Hepatocyte (in vitro differentiated cells): ENCODE results near the gene COL5A1. TPM values are rescaled to one million over a fixed set of nuclear protein-coding genes. Genes with fewer than 3 reads are reported as not detected.
A peak's percentile ranks its signal among the peaks of the same experiment; 100 is the strongest.

Experiments
- DNase-seq: peaks from one replicate; pipeline ENCODE4 v3.0.0-alpha.2; 2016; ENCODE audit warnings: low spot score
- H2AFZ ChIP-seq: fragments of 200-600 bp; sonication (generic); 2 replicates; pipeline ENCODE4 v1.6.0; 2016; ENCODE audit warnings: antibody characterized with exemption, mild to moderate bottlenecking
- H3K27ac ChIP-seq: fragments of 200-600 bp; sonication (generic); 2 replicates; pipeline ENCODE4 v1.5.1; 2016; ENCODE audit warnings: mild to moderate bottlenecking
- H3K27me3 ChIP-seq: fragments of 200-600 bp; sonication (generic); 2 replicates; pipeline ENCODE4 v1.6.1; 2016
- H3K36me3 ChIP-seq: fragments of 200-600 bp; sonication (generic); replicated peaks from 2 replicates; pipeline ENCODE4 v1.5.1; 2016; ENCODE audit warnings: low read depth; ENCODE audit not compliant: insufficient read depth
- H3K4me1 ChIP-seq: fragments of 200-600 bp; sonication (generic); 2 replicates; pipeline ENCODE4 v1.5.1; 2016; ENCODE audit warnings: mild to moderate bottlenecking, moderate library complexity; ENCODE audit not compliant: insufficient read depth
- H3K4me2 ChIP-seq: fragments of 200-600 bp; sonication (generic); 2 replicates; pipeline ENCODE4 v1.6.0; 2016
- H3K4me3 ChIP-seq: fragments of 200-600 bp; sonication (generic); 2 replicates; pipeline ENCODE4 v1.5.1; 2016; ENCODE audit warnings: mild to moderate bottlenecking
- H3K79me2 ChIP-seq: fragments of 200-600 bp; sonication (generic); 2 replicates; pipeline ENCODE4 v1.6.0; 2017; ENCODE audit warnings: mild to moderate bottlenecking
- H3K9me2 ChIP-seq: fragments of 200-600 bp; sonication (generic); replicated peaks from 2 replicates; pipeline ENCODE4 v1.6.0; 2017; ENCODE audit warnings: mild to moderate bottlenecking; ENCODE audit not compliant: insufficient read depth
- H3K9me3 ChIP-seq: fragments of 200-600 bp; sonication (generic); 2 replicates; pipeline ENCODE4 v1.5.1; 2016; ENCODE audit warnings: low read depth, mild to moderate bottlenecking
- H4K20me1 ChIP-seq: fragments of 200-600 bp; sonication (generic); 2 replicates; pipeline ENCODE4 v1.6.0; 2016; ENCODE audit warnings: mild to moderate bottlenecking; ENCODE audit not compliant: insufficient read depth, poor library complexity, severe bottlenecking
- EZH2 ChIP-seq: fragments of 200-600 bp; sonication (generic); IDR thresholded peaks from 2 replicates; pipeline ENCODE4 v1.6.1; 2016; ENCODE audit warnings: antibody characterized with exemption, mild to moderate bottlenecking, borderline replicate concordance
- EZH2phosphoT487 ChIP-seq: fragments of 200-600 bp; sonication (generic); IDR thresholded peaks from one replicate; pipeline ENCODE4 v1.6.1; 2018; ENCODE audit warnings: antibody characterized with exemption, mild to moderate bottlenecking, low read depth, moderate library complexity; ENCODE audit not compliant: unreplicated experiment, severe bottlenecking
- WGBS: methylation state at CpG from one replicate; pipeline ENCODE4 v1.1.6; 2016; ENCODE audit warnings: low lambda C conversion rate; ENCODE audit errors: missing lambda C conversion rate; 5-methylcytosine and 5-hydroxymethylcytosine counted together
- polyA plus RNA-seq: library from polyadenylated mRNA; unstranded; fragments of >200 nt; fragmentation: Nextera tagmentation; extraction: Ambion mirVana; gene quantifications from 2 replicates; pipeline ENCODE4 v1.2.1, GENCODE V29; 2016
- total RNA-seq: library from RNA; depleted of rRNA; stranded (reverse); fragments of >200 nt; gene quantifications from 2 replicates; pipeline ENCODE4 v1.2.3, GENCODE V29; 2014
- TF ChIP-seq, protein P1 (sequence below): fragments of 200-600 bp; sonication (generic); IDR thresholded peaks from 2 replicates; pipeline ENCODE4 v1.5.1; 2016; ENCODE audit warnings: antibody characterized with exemption, mild to moderate bottlenecking; ENCODE audit not compliant: poor library complexity

Gene COL5A1
- total and polyA plus RNA-seq, 2 experiments from 2014 or later, result 342 to 347 TPM

DNA sequence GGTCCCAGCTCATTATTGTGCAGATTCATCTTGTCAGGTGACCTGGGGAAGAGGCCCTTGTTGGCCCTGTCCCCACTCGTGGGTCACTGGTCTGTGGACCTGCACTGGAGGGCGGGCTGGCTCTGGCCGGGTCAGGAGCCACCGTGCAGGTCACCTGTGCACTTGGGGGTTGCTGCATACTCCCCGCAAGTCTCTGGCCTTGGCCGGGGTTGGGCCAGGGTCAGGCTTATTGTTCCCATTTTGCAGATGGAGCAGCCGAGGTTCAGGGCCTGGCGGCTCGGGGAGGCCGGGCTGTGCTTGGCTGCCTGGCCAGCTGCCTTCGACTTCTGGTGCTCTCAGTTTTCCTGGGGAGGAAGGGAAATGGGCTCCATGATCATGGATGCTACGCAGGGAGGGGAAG lies 130.7 kb downstream of the COL5A1 start:
- Histone ChIP-seq H3K79me2 (no peaks in the 10 kb centered on the region), H3K36me3 (no peaks in the 10 kb centered on the region), H3K4me2 (no peak overlapping the region), H4K20me1 (peaks cover 10% of the 10 kb centered on the region), H3K27ac (no peak overlapping the region), H3K4me3 (no peak overlapping the region), H3K9me2 (no peaks in the 10 kb centered on the region), H3K9me3 (no peaks in the 10 kb centered on the region), H3K4me1 (peaks cover 20% of the 10 kb centered on the region), H3K27me3 (no peaks in the 10 kb centered on the region), H2AFZ (no peak overlapping the region)
- 97% methylated on average over 12 of the region's 12 CpGs for WGBS
- DNase-seq, result no peak
- TF ChIP-seq EZH2, result no peak
- TF ChIP-seq EZH2phosphoT487, result no peak

DNA sequence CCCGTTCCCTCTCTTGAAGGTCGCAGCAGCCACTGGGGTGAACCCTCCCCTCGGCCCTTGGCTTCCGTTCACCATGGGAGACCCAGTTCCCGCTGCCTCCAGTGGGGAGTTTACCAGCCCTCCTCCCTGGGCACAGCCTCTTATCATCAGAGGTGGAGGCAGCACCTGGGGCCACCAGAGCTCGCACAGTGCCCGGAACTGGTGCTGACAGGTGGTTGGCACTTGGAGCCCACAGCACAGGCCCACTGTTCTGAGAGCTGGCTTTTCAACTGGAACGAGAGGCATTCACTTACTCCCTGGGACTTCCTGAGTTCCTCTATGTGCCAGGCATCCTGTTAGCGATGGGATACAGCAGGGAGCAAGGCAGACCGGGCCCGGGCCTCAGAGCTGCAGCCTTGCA lies 132.2 kb downstream of the COL5A1 start:
- no peak for DNase-seq
- no peak overlapping the region for H2AFZ ChIP-seq
- H3K27me3 ChIP-seq, result no peaks in the 10 kb centered on the region
- no peak overlapping the region for H3K4me3 ChIP-seq
- H4K20me1 ChIP-seq, result peaks cover 10% of the 10 kb centered on the region
- H3K9me2 ChIP-seq, result no peaks in the 10 kb centered on the region
- no peaks in the 10 kb centered on the region for H3K9me3 ChIP-seq
- 96% methylated on average over 11 of the region's 11 CpGs for WGBS
- H3K4me2 ChIP-seq, result no peak overlapping the region
- H3K79me2 ChIP-seq, result no peaks in the 10 kb centered on the region
- no peak for TF ChIP-seq EZH2
- no peak for TF ChIP-seq EZH2phosphoT487
- TF ChIP-seq, protein P1, sequence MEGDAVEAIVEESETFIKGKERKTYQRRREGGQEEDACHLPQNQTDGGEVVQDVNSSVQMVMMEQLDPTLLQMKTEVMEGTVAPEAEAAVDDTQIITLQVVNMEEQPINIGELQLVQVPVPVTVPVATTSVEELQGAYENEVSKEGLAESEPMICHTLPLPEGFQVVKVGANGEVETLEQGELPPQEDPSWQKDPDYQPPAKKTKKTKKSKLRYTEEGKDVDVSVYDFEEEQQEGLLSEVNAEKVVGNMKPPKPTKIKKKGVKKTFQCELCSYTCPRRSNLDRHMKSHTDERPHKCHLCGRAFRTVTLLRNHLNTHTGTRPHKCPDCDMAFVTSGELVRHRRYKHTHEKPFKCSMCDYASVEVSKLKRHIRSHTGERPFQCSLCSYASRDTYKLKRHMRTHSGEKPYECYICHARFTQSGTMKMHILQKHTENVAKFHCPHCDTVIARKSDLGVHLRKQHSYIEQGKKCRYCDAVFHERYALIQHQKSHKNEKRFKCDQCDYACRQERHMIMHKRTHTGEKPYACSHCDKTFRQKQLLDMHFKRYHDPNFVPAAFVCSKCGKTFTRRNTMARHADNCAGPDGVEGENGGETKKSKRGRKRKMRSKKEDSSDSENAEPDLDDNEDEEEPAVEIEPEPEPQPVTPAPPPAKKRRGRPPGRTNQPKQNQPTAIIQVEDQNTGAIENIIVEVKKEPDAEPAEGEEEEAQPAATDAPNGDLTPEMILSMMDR, result no peak
- H3K36me3 ChIP-seq, result no peaks in the 10 kb centered on the region
- H3K27ac ChIP-seq, result no peak overlapping the region
- peaks cover 20% of the 10 kb centered on the region for H3K4me1 ChIP-seq

DNA sequence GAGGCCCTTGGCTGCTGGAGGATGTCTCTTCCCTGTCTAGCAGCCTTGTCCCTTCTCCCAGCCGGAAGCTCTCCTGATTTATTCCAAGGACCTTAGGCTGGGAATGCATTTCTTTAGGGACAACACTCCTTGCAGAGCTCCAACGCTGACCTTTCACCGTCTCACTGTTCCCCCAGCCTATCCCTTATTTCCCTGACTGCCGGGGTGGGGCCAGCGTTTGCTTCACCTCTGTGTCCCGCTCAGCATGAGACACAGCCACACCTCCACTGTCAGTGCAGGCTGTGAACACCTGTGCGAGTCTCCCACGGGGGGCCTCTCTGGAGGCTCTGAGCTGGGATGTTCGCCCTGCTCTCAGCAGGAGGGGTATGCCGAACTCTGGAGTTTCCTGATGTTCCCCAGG lies 132.8 kb downstream of the COL5A1 start:
- H3K4me2 ChIP-seq, result peak overlapping the region; percentile 25
- TF ChIP-seq, protein P1, result no peak
- TF ChIP-seq EZH2phosphoT487 (no peak), EZH2 (no peak)
- no peaks in the 10 kb centered on the region for H3K9me3 ChIP-seq
- 77% methylated on average over 10 of the region's 10 CpGs for WGBS
- H4K20me1 ChIP-seq, result peaks cover 10% of the 10 kb centered on the region
- H3K36me3 ChIP-seq, result no peaks in the 10 kb centered on the region
- H3K9me2 ChIP-seq, result no peaks in the 10 kb centered on the region
- H3K79me2 ChIP-seq, result no peaks in the 10 kb centered on the region
- no peak overlapping the region for H2AFZ ChIP-seq
- peaks cover 20% of the 10 kb centered on the region for H3K4me1 ChIP-seq
- no peak overlapping the region for H3K4me3 ChIP-seq
- H3K27ac ChIP-seq, result peak overlapping the region; percentile 44
- no peaks in the 10 kb centered on the region for H3K27me3 ChIP-seq
- peak; percentile 31 for DNase-seq

DNA sequence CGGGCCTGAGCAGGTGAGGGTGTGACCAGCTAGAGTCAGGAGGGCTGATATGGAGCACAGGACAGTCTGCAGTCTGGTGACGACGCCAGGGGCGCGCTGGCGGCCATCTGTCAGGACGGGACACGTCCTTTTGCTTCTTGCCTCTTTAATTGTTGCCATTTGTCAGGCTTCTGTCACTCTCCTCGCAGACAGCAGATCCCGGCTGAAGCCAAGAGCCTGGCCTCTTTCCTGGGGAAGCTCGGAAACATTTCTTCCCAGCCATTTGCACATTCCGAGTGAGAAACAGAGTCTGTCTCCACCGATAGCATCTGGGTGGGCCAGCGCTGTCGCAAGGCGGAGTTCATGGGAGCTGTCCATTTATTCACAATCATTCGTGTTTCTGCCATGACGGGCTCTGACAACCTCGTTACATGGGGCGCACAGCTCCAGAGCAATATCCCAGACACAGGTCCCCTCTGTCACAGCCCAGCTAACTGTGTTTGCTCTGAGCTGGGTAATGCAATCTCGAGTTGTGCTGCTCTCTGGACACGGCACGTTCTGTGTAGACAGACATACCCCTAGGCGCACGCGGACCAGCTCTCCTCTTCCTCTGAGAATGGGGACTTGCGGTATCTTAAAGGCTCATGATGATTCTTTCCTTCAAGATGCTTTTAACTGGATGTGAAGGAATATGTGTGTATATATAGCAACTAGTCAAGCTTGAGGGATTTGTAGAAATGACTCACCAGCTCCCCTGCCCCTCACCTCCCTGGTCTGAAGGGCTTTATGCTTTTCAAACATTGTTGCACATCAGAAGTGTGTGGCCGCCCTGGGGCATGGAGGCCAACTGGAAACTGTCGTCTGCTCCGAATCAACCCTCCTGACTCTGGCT lies 133.7 kb downstream of the COL5A1 start:
- TF ChIP-seq EZH2phosphoT487, result no peak
- no peak for TF ChIP-seq EZH2
- TF ChIP-seq, protein P1, result no peak

More for the DNA sequence above, 133.7 kb downstream of the COL5A1 start:
- Histone ChIP-seq H3K4me1 (peaks cover 20% of the 10 kb centered on the region), H3K4me2 (peak overlapping the region; percentile 25), H3K79me2 (no peaks in the 10 kb centered on the region), H3K27ac (peak overlapping the region; percentile 44), H3K36me3 (no peaks in the 10 kb centered on the region), H4K20me1 (peaks cover 10% of the 10 kb centered on the region), H3K4me3 (no peak overlapping the region), H3K9me3 (no peaks in the 10 kb centered on the region), H3K9me2 (no peaks in the 10 kb centered on the region), H3K27me3 (no peaks in the 10 kb centered on the region), H2AFZ (no peak overlapping the region)
- peak; percentile 49 for DNase-seq
- 78% methylated on average over 30 of the region's 30 CpGs for WGBS
